Activated CD4-positive, alpha-beta T cell treated with anti-CD3 and anti-CD28 coated beads, Interleukin-10, Interleukin-2, amounts not matched to agents 100 ng/mL and 50 ng/mL, durations not matched to agents 16 hours and 8 hours (primary cell): ENCODE results near the gene PKD1L1.
A peak's percentile ranks its signal among the peaks of the same experiment; 100 is the strongest.
"Not testable (repeated sequence)": the region's sequence is repeated elsewhere in the genome, so short reads cannot be mapped to it uniquely, and the experiment has no call there.

Source experiments
- DNase-seq: peaks from one replicate; pipeline ENCODE4 v3.0.0-alpha.2; 2020

PKD1L1 gene, protein sequence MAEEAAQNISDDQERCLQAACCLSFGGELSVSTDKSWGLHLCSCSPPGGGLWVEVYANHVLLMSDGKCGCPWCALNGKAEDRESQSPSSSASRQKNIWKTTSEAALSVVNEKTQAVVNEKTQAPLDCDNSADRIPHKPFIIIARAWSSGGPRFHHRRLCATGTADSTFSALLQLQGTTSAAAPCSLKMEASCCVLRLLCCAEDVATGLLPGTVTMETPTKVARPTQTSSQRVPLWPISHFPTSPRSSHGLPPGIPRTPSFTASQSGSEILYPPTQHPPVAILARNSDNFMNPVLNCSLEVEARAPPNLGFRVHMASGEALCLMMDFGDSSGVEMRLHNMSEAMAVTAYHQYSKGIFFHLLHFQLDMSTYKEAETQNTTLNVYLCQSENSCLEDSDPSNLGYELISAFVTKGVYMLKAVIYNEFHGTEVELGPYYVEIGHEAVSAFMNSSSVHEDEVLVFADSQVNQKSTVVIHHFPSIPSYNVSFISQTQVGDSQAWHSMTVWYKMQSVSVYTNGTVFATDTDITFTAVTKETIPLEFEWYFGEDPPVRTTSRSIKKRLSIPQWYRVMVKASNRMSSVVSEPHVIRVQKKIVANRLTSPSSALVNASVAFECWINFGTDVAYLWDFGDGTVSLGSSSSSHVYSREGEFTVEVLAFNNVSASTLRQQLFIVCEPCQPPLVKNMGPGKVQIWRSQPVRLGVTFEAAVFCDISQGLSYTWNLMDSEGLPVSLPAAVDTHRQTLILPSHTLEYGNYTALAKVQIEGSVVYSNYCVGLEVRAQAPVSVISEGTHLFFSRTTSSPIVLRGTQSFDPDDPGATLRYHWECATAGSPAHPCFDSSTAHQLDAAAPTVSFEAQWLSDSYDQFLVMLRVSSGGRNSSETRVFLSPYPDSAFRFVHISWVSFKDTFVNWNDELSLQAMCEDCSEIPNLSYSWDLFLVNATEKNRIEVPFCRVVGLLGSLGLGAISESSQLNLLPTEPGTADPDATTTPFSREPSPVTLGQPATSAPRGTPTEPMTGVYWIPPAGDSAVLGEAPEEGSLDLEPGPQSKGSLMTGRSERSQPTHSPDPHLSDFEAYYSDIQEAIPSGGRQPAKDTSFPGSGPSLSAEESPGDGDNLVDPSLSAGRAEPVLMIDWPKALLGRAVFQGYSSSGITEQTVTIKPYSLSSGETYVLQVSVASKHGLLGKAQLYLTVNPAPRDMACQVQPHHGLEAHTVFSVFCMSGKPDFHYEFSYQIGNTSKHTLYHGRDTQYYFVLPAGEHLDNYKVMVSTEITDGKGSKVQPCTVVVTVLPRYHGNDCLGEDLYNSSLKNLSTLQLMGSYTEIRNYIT (N-terminal part only)

DNA sequence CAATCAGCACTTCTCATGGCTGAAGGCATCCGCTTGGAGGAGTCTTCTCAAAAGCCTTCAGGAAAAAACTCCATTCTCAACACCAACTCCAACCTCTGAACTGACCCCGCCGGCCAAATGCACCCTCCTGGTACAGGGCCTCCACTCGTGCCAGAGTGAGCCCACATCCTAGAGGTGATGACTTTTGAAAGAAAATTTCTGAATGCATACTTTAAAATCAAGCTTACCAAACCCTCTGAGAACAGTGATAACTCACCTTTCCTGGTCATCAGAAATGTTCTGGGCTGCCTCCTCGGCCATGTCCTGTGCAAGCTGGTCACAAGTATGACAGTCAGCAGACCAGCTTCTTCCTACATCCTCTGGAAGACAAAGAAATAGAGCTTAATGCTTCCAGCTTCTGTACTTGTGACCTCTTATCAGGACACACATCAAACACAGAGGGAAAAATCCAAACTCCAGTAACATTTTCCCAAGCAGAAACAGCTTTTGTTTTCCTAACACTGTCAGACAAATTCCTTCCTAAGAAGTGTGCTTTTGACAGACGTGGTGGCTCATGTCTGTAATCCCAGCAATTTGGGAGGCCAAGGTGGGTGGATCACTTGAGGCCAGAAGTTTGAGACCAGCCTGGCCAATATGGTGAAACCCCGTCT, at the start of gene PKD1L1:
Gene PKD1L1 (minus strand): TSS at position 326 of the 650 bp plus-strand sequence. CDS start 26 bp downstream, at position 300.
- DNase-seq: no peak

- DNase-seq: no peak
Observed at GRCh38 chr7:47992446-47992845, 44.2 kb upstream of the PKD1L1 start.

DNA sequence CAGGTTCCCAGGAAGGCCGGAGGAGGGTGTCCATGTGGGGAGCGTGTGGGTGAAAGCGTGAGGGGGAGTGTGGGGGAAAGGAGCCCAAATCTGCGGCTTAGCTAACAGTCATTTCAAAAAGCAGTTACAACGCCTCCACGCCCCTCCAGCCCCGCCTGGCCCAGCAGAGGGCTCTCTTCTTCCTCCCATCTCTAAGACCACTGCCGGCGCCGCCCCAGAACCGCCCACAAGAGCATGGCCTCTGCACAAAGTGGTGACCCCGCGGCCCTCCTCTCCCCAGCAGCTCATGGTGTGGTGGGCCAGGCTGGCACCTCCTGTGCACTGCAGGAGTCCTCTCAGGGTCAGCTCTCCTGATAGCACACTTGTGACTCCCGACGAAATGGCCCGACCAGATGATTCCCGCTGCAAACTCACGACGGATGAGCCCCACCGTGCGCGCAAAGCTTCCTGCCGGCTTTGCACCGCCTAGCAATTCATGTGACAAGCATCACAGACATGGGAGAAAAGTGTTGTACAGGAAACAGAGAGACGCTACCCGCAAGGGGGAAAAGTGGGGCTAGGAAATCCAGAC, 43.6 kb upstream of the PKD1L1 start:
- peak; percentile 92 for DNase-seq

- DNase-seq: no peak
Observed at GRCh38 chr7:47991270-47991669, 43.0 kb upstream of the PKD1L1 start.

DNA sequence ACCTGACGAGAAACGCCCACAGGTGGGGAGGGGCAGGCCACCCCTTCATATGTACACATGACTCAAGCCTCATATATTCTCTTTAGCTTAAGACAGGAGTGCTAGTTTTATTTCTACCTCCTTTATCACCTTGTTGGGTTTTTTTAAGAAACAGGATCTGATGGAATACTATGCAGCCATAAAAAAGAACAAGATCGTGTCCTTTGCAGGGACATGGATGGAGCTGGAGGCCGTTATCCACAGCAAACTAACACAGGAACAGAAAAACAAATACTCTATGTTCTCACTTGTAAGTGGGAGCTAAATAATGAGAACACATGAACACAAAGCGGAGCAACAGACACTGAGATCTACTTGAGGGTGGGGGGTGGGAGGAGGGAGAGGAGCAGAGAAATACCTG, 42.3 kb upstream of the PKD1L1 start:
- DNase-seq: no peak

- DNase-seq: not testable (repeated sequence)
Observed at GRCh38 chr7:47989607-47990400, 41.5 kb upstream of the PKD1L1 start.

DNA sequence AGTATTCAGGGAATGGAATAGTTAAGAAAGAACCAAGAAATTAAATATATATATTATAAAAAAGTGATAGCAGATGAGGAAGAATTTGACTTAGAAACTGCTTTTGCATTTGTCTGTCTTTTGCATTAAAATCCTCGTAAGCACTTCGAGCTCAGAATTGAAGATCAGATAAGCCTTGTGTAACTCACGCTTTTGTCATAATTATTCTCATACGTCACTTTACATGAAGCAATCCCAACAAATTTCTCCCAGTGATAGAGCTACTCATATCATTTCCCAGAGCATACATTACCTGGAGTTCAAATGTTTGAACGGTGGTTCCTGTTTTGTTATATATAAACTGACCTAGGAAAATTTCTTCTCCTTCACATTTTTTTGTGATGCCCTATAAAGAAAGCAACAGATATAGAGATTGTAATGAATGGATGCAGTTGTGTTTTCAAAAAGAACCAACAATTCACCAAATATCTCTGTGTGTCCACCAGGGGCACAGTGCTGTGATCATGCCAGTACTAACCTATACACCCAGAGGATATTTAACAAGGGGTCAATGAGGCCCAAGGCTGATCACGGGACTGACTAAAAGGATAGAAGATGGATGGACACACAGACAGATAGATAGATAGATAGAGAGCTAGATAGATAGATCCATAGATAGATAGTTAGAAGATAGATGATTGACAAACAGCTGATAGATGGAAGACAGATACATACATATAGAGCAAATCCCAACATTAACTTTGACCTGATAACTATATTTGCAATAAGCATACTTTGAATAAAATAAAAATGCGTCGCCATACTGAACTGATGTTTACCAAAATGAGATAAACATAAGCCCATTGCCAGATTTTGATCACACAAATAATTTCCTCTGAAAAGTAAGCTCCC, 40.5 kb upstream of the PKD1L1 start:
- peak; percentile 20 for DNase-seq

- no peak for DNase-seq
Observed at GRCh38 chr7:47982610-47983009, 34.3 kb upstream of the PKD1L1 start.

DNA sequence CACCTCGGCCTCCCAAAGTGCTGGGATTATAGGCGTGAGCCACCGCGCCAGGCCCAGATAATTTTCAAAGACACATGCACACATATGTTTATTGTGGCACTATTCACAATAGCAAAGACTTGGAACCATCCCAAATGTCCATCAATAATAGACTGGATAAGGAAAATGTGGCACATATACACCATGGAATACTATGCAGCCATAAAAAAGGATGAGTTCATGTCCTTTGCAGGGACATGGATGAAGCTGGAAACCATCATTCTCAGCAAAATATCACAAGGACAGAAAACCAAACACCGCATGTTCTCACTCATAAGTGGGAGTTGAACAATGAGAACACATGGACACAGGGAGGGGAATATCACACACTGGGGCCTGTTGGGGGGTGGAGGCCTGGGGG, 32.4 kb upstream of the PKD1L1 start:
- DNase-seq: not testable (repeated sequence)

- DNase-seq: no peak
Observed at GRCh38 chr7:47979832-47980181, 31.5 kb upstream of the PKD1L1 start.

DNA sequence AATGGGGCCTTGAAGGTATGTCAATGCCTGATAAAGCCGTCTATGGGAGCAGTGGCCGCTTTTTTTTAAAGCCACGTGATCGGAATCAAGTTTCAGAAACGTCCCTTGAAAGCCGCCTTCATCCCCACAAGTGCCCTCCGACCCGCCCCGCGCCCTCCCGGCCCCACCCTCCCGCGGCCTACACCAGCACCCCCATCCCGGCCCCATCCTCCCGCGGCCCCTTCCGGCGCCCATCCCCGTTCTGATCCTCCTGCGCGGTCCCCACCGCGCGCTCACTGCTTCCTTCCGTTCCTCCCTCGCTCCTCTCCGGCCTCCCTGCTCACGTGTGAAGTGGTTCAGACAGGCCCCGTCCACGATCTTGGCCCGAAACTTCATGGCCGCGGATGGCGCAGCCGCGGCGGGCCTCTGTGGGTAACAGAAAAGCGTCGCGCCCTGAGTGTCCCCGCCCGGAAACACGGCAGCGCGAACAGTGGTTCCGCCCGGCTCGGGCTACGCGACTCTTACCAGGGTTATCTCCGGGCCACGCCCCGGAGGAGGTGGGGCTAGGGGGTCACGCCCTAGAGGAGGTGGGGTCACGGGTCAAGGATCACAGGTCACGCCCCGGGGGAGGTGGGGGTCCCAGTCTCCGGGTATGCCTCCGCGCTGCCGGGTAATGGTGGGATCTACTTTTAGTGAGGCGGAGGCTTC, 31.0 kb upstream of the PKD1L1 start, which contains the start of gene HUS1:
Gene HUS1 (minus strand): TSS at position 471 of the 687 bp plus-strand sequence. CDS start 96 bp downstream, at position 375.
- DNase-seq: peak; percentile 96

GRCh38 chr7:47978790-47979144, 30.5 kb upstream of the PKD1L1 start:
- DNase-seq: no peak

- DNase-seq: no peak
Observed at GRCh38 chr7:47973739-47974138, 25.5 kb upstream of the PKD1L1 start.

DNA sequence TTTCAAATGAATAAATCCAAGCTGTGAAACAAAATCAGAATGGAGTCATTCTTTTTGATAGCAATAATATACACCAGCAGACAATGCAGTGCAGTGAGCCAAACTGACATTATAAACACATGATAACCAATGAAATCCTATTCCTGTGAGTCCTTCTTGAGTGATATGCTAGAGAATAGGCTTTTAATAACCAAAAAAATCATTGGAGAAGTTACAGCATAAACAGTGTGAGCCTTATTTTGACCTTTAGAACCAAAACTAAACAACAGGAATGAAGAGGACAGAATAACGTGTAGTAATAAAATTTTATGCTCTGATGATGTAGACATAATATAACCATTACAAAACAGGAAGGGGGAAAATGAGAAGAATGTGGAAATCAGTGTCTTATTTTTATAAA, 22.5 kb upstream of the PKD1L1 start:
- DNase-seq: no peak

DNA sequence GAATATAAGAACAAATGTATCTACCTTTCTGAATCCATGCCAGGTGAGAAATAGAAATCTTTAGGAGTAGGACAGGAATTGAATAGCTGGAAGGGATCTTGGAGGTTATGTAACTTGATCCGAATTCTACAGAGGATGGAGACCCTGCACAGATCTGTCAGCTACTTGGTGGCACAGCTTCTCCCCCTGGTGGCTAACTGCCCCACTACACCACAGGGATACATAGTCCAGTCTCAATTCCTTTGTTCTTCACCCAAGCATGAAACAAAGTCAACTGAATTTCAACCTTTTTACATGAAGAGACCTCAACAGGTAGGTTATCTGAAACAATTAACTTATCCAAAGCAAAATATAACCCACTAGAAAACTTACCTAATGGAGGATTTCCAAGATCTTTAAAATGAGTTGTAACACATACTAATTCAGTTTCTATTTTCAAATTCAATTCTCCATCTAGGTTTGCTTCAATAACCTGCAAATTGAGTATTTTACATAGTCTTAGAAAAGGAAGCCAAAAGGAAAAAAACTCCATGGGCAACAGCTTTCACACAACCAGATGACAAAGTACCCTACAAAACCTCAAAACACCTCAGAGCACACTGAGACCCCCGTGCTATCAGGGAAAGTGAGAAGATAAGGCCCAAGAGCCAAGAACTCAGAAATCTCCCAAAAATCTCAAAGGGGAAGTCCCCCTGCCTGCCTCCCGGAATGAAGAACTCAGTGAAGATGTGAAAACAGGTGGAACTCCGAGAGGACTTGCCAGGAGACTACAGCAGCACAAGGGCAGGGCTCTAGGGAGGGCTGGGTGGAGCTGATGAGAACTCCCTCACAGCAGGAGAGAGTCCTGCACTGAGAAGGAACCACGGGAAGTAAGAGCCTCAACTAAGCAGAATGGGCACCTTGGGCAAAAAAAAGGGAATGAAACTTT, 20.8 kb upstream of the PKD1L1 start:
- peak; percentile 68 for DNase-seq

DNA sequence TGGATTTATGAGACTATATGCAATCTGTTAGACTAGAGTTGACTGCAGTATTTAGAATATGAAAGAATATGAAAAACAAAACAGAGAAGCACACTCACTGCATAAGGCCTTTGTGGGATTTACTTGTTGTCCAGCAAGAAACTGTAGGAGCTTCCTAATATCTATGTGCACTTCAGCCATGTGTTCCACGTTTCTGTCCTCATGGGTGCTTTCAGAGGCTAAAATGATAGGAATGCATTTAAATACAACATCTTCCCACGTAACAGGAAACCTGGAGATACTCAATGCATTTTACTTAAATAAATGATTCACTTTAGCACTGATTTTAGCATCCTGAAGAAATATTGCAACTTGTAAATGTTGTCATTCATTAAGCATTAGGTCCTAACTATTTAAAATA, 19.4 kb upstream of the PKD1L1 start:
- DNase-seq: no peak

- no peak for DNase-seq
Observed at GRCh38 chr7:47967123-47967522, 18.9 kb upstream of the PKD1L1 start.

GRCh38 chr7:47965456-47965855, 17.2 kb upstream of the PKD1L1 start:
- no peak for DNase-seq
